GM12872 (cell line): ENCODE measurements around the gene PLRG1.

Experiments
- TF ChIP-seq, protein P1 (sequence below): IDR thresholded peaks from 3 replicates; pipeline ENCODE4 v1.5.1; 2011; ENCODE audit warnings: low read depth, mild to moderate bottlenecking, low read length, moderate library complexity; ENCODE audit not compliant: insufficient read depth

Gene PLRG1

DNA sequence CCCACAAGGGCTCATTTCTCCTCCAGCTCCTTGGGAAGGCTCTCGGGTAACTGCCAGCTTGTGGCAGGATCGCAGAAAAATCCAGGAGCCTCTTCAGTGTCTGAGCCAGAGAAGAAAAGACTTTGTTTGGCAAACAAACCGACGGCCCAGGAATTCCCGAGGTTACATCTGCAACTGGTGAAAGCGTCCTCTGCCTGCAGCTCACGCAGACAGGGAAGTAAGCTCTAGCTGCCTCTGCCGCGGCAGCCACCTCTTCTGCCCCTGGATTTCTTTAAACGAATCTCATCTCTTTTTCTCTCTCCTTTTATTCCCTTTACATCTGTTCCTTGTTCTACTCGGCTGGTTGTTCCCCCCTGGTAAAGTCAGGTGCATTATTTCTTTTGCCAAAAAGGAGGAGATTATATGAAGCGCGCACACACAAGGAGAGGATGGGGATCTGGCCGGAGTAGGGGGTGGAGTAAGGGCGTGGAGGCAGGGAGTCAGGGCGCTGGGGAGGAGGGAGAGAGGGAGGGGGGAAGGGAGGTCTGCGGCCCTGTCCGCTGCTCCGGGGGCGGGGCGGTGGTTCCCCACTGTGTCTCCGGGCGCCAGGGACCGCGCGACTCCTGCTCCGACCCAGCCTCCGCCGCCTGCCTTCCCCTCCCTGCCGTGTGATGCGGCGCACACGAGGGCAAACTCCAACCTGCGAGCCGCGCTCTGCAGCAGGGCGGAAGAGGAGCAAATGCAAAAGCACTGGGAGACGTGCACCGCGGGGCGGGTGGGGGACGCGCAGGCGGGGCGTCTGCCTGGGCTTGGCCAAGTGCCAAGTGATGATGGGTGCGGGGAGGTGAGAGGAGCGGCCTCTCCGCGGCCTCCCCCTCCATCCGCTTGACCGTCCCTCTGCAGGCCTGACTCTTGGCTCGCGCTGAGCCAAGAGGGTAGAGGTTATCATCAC, 58.6 kb downstream of the PLRG1 start, which contains the start of gene DCHS2:
Gene DCHS2, minus strand, starts transcription at position 459 of the 931 bp plus-strand sequence. Its CDS starts 444 bp downstream, at position 15.
- TF ChIP-seq, protein P1, sequence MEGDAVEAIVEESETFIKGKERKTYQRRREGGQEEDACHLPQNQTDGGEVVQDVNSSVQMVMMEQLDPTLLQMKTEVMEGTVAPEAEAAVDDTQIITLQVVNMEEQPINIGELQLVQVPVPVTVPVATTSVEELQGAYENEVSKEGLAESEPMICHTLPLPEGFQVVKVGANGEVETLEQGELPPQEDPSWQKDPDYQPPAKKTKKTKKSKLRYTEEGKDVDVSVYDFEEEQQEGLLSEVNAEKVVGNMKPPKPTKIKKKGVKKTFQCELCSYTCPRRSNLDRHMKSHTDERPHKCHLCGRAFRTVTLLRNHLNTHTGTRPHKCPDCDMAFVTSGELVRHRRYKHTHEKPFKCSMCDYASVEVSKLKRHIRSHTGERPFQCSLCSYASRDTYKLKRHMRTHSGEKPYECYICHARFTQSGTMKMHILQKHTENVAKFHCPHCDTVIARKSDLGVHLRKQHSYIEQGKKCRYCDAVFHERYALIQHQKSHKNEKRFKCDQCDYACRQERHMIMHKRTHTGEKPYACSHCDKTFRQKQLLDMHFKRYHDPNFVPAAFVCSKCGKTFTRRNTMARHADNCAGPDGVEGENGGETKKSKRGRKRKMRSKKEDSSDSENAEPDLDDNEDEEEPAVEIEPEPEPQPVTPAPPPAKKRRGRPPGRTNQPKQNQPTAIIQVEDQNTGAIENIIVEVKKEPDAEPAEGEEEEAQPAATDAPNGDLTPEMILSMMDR: no peak

DNA sequence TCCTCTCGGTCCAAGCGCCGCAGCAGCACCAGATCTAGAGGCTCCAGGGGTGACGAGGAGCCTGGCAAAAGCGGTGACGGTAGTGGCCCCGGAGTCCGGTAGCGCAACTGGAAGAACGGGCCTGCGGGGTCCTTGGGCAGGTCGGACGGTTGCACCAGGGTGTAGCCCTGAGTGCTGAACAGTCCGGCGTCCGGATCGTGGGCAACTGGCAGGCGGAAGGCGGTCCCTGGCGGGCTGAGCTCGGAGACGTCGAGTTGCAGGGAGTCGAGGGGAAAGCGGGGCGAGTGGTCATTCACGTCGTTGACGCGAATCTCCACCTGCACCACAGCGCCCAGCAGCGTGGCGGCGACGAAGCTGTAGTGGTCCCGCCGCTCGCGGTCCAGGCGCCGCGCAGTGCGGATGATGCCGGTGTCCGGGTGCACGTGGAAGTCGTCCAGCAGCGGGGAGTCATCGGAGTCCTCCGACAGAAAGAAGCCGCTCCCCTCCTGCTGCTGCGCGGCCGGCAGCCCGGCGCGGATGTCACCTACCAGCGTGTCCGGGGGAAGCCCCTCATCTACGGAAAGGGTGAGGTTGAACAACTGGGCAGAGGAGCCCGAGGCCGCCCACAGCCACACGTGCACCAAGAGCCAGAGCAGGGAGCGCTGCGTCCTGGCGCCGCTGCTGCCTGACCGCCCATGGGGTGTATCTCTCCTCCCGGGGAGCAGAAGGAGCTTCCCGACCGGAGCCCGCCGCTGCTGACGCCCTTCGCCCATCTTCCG, 59.4 kb downstream of the PLRG1 start:
- TF ChIP-seq, protein P1: no peak

DNA sequence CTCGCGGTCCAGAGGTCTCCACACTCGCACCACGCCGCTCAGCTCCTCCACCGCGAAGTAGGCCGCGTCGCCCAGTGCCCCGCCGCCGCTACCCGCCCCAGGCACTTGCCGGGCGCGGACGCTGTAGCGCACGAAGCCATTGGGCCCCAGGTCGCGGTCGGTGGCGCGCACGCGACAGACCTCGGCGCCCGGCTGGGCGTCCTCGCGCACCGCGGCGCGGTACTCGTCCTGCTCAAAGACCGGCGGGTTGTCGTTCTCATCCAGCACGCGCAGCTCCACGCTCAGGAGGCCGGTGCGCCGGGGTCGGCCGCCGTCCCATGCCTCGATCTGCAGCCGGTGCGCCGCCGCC, 60.0 kb downstream of the PLRG1 start:
- TF ChIP-seq, protein P1: no peak

DNA sequence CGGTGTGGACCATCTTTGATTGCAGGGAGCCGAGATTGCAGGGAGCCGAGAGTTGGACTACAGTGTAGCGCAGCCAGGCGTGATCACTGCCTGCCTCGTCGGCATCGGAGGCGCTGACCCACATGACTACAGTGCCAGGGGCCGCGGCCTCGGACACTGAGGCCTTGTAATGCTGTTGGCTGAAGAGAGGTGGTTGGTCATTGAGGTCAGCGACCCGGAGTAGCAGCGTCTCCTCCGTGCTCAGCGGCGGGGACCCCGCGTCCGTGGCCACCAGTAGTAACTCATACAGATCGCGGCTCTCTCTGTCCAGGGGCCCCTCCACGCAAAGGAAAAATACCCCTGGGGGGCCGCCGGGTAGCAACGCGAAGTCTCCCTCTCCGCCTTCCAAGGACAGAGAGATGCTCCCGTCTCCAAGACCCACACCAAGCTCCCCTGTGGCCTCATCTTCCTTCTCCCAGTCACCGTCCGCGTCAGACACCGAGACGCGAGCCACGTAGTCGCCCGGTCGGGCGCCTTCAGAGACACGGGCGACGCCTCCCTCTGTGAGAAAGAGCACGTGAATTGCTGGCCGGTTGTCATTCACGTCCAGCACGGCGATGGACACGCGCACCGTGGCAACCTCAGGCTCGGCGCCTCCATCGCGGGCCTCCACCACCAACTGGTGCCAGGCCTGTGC, 60.5 kb downstream of the PLRG1 start:
- TF ChIP-seq, protein P1: no peak

DNA sequence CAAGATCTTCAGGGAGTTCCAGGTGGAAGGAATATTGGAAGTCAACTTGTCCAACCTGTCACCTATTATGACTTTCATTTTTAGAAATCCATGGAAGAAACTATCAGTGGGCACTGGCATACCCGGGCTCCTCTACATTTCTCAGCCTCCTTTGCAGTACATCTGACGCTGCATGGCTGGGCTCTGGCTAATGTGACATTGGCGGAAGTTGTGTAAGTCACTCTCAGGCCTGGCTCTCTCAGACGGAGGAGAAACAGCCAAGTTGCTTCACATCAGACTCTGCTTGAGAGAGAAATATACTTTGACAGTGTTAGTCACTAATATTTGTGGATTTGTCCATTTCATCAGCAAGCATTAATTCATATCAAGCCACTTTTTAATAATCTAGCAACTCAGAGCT, 63.1 kb downstream of the PLRG1 start:
- TF ChIP-seq, protein P1: no peak

DNA sequence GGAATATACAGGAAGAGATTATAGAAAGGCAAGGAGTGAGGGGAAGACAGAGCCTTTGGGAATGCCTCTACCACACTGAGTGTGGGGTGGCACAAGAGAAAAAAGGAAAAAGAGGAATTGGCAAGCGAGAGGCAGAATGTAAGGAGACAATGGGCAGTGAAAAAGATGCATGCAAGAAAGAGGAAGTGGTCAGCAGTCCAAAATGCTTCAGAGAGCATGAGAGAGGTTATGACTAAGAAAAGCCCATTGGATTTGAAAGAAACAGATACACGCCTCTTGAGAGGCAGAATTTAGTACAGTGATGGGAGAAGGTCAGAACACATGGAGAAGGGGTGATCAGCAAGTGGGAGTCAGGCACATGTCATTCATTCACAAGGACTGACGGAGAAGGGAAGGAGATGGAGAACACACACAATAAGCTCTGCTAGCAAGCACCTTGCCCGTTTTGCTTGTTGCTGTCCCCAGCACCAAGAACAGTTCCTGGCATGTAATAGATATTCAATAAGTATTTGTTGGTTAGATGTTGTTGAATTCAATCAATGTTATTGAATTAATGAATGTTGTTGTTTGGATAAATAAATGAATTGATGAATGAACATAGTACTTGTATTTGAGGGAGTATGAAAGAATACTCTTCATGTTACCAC, 65.0 kb downstream of the PLRG1 start:
- TF ChIP-seq, protein P1: no peak
